Esophagus squamous epithelium (tissue), 5 donors: ENCODE data around the gene EVA1A. TPM values are rescaled to one million over a fixed set of nuclear protein-coding genes. Genes with fewer than 3 reads are reported as not detected.

Source experiments
- DNase-seq: peaks from one replicate; lab custom pipeline; 2025; lab: John Stamatoyannopoulos, UW
- H3K27ac ChIP-seq, 4 donors: fragments of 200-600 bp; sonication (generic); one replicate each; pipeline ENCODE4 v1.5.1; 2016 to 2019; ENCODE audit warnings: mild to moderate bottlenecking in 1 of 4
- H3K27me3 ChIP-seq, 4 donors: fragments of 200-600 bp; sonication (generic); 1 replicate in 3 of 4; 2 replicates in 1 of 4; pipeline versions ENCODE4 v1.5.1 to v1.6.0; 2017 to 2021; ENCODE audit warnings: antibody characterized with exemption in 1 of 4
- H3K36me3 ChIP-seq, 3 donors: fragments of 200-600 bp; sonication (generic); one replicate each; pipeline ENCODE4 v1.5.1; 2016 to 2019
- H3K4me1 ChIP-seq, 3 donors: fragments of 200-600 bp; sonication (generic); one replicate each; pipeline ENCODE4 v1.5.1; 2017 to 2019
- H3K4me3 ChIP-seq, 4 donors: fragments of 200-600 bp; sonication (generic); 1 replicate in 3 of 4; 2 replicates in 1 of 4; pipeline ENCODE4 v1.5.1; 2016 to 2019; ENCODE audit warnings: mild to moderate bottlenecking in 2 of 4, moderate library complexity in 1 of 4
- H3K9me3 ChIP-seq, 3 donors: fragments of 200-600 bp; sonication (generic); one replicate each; pipeline ENCODE4 v1.5.1; 2016 to 2019
- CTCF ChIP-seq, 6 experiments: fragments of 450-650 bp in 4 of 6; fragments of 200-600 bp in 2 of 6; sonication (generic) in 2 of 6; IDR thresholded peaks; one replicate each; pipeline ENCODE4 v1.5.1; 2016 to 2019; ENCODE audit warnings: antibody characterized with exemption in 6 of 6, mild to moderate bottlenecking in 4 of 6, moderate library complexity in 4 of 6
- POLR2A ChIP-seq, 4 donors: fragments of 450-650 bp; IDR thresholded peaks; one replicate each; pipeline ENCODE4 v1.6.1; 2017; ENCODE audit warnings: antibody characterized with exemption in 4 of 4, mild to moderate bottlenecking in 4 of 4, moderate library complexity in 3 of 4
- WGBS, 2 donors: methylation state at CpG; one replicate each; pipeline ENCODE4 v1.1.5; 2018; 5-methylcytosine and 5-hydroxymethylcytosine counted together
- intact Hi-C: fragments of 100-400 bp; cut with DNase I; formaldehyde crosslinking; loops from one replicate; pipeline ENCODE4 v1.15.0; 2022
- total RNA-seq, 4 donors: library from RNA; depleted of rRNA; stranded (reverse); fragments of >200 nt; gene quantifications; one replicate each; pipeline ENCODE4 v1.1.0, GENCODE V29; 2016
- donor health status: DM: yes; HTN: yes; CAD: no.

Gene EVA1A
- total RNA-seq, 4 donors from 2014 or later, result 0.26 to 9.4 (median 2.3) TPM; not detected in 1

- H3K4me1 ChIP-seq, result peaks cover 6 to 19% (median 7%) of the 10 kb centered on the region in 3 donors
- DNase-seq, result no peak
- TF ChIP-seq POLR2A (IDR thresholded peaks at IDR 0.05) (no peak), CTCF (IDR thresholded peaks at IDR 0.05) (no peak)
- H3K27ac ChIP-seq, result no peak overlapping the region
- intact Hi-C loops, result no loop called here
- no peaks in the 10 kb centered on the region for H3K9me3 ChIP-seq
- H3K27me3 ChIP-seq, result peaks cover 0 to 76% (median 0%) of the 10 kb centered on the region in 4 donors
- peak overlapping the region; percentile 38 to 68 (median 52) for H3K4me3 ChIP-seq
- no peaks in the 10 kb centered on the region for H3K36me3 ChIP-seq
- WGBS, 2 donors, result 13 to 35% methylated on average over 2 to 3 of the region's 8 CpGs
Measured at GRCh38 chr2:75559680-75560021, 1.1 kb downstream of the EVA1A start.

- DNase-seq, result no peak
- no peak for TF ChIP-seq CTCF (IDR thresholded peaks at IDR 0.05)
- no peak for TF ChIP-seq POLR2A (IDR thresholded peaks at IDR 0.05)
- Histone ChIP-seq H3K9me3 (no peaks in the 10 kb centered on the region), H3K36me3 (no peaks in the 10 kb centered on the region), H3K27ac (no peak overlapping the region), H3K4me3 (no peak overlapping the region), H3K27me3 (peaks cover 0 to 70% (median 0%) of the 10 kb centered on the region in 4 donors), H3K4me1 (peaks cover 6 to 19% (median 7%) of the 10 kb centered on the region in 3 donors)
- intact Hi-C loops, result no loop called here
- WGBS, 2 donors, result 73 to 80% methylated on average over 9 of the region's 9 CpGs
Measured at GRCh38 chr2:75558786-75559679, 1.7 kb downstream of the EVA1A start.

- Histone ChIP-seq H3K4me3 (no peak overlapping the region), H3K4me1 (peaks cover 6 to 19% (median 7%) of the 10 kb centered on the region in 3 donors), H3K27ac (no peak overlapping the region), H3K36me3 (no peaks in the 10 kb centered on the region), H3K27me3 (peaks cover 0 to 64% (median 0%) of the 10 kb centered on the region in 4 donors), H3K9me3 (no peaks in the 10 kb centered on the region)
- DNase-seq, result no peak
- intact Hi-C loops, result no loop called here
- WGBS, 2 donors, result 92 to 97% methylated on average over 6 of the region's 6 CpGs
- TF ChIP-seq CTCF (IDR thresholded peaks at IDR 0.05), result no peak
- no peak for TF ChIP-seq POLR2A (IDR thresholded peaks at IDR 0.05)
Measured at GRCh38 chr2:75558136-75558535, 2.6 kb downstream of the EVA1A start.

DNA sequence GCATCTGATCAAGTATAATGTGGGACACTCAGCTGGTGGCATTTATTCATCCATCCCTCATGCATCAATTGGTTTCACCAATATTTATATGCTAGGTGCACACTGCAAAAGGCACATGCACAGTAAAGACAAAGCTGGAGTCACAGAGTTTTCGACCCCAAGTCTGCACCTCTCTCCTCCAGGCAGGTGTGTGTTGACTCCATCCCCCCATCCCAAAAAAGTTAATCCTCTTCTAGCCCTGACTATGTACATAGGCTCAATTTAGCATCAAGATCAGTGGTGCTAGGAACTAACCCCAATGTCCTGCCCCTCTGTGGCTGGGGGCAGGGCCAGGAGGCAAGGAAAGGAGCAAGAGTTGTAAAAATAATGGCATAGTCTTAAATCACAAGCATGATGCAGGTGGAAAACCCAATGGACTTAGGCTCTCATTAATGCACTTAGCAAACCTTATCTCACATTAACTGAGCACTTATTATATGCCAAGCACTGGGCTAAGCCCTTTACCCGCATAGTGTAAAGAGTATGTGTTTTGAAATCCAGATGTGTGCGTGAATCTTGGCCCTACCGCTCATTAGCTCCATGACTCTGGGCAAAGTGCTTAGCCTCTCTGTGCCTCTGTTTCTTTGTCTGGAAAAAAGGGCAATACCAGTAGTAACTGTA, 3.1 kb downstream of the EVA1A start:
- no peak for DNase-seq
- H3K36me3 ChIP-seq, result no peaks in the 10 kb centered on the region
- TF ChIP-seq POLR2A (IDR thresholded peaks at IDR 0.05) (no peak), CTCF (IDR thresholded peaks at IDR 0.05) (no peak)
- H3K4me3 ChIP-seq, result no peak overlapping the region
- H3K4me1 ChIP-seq, result peaks cover 6 to 19% (median 7%) of the 10 kb centered on the region in 3 donors
- H3K27me3 ChIP-seq, result peaks cover 0 to 59% (median 0%) of the 10 kb centered on the region in 4 donors
- WGBS, 2 donors, result 95 to 98% methylated on average over 4 of the region's 4 CpGs
- H3K9me3 ChIP-seq, result no peaks in the 10 kb centered on the region
- intact Hi-C loops, result no loop called here
- no peak overlapping the region for H3K27ac ChIP-seq
